GM12872 (cell line): Measurements from ENCODE around the gene EFCAB9.

Source experiments
- TF ChIP-seq, protein P1 (sequence below): IDR thresholded peaks from 3 replicates; pipeline ENCODE4 v1.5.1; 2011; ENCODE audit warnings: low read depth, mild to moderate bottlenecking, low read length, moderate library complexity; ENCODE audit not compliant: insufficient read depth

Gene EFCAB9

GRCh38 chr5:172186114-172186695 lies 7.8 kb upstream of the EFCAB9 start:
- TF ChIP-seq, protein P1, sequence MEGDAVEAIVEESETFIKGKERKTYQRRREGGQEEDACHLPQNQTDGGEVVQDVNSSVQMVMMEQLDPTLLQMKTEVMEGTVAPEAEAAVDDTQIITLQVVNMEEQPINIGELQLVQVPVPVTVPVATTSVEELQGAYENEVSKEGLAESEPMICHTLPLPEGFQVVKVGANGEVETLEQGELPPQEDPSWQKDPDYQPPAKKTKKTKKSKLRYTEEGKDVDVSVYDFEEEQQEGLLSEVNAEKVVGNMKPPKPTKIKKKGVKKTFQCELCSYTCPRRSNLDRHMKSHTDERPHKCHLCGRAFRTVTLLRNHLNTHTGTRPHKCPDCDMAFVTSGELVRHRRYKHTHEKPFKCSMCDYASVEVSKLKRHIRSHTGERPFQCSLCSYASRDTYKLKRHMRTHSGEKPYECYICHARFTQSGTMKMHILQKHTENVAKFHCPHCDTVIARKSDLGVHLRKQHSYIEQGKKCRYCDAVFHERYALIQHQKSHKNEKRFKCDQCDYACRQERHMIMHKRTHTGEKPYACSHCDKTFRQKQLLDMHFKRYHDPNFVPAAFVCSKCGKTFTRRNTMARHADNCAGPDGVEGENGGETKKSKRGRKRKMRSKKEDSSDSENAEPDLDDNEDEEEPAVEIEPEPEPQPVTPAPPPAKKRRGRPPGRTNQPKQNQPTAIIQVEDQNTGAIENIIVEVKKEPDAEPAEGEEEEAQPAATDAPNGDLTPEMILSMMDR: no peak

- TF ChIP-seq, protein P1: no peak
These were observed 6.6 kb upstream of the EFCAB9 start for GRCh38 chr5:172187118-172188032.

DNA sequence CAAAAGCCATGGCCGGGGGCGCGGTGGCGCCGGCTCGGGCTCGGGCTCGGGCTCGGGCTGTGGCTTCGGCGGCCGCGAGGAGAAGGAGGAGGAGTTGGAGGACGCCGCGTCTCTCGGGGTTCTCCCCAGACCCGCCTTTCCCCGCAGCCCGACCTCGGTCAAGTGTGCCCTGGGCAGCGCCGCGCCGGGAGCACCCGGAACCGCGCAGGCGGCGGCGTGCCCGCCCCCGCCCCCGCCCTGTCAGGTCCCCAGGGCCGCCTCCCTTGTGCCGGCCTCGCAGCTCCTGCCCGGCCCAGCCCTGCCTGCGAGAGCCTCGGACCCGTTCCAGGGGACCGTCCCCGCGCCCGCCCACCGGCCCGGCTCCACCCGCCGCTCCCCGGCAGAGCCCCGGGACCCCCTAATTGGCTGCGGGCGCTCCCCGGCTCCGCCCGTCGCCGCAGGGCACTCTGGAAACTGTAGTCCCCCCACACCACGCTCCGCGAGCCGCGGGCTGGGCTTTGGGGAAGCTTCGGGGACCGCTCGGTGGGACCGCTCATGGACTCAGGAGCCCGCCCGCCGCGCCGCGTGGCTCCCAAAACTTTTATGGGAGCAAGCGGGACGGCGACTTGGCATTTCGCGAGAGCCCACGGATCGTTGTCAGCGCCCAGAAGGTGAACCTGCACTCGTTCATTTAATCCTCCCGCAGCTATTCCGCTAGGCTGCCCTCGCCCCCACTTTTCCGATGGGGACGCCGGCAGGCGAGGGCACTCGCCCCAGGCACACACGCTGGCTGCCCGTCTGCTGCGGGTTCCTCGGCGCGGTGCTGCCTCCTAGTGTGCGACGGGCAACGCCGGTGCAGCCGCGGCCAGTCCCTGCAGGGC lies 5.7 kb upstream of the EFCAB9 start, which contains the start of gene STK10:
STK10 (minus strand) TSS at position 192 of the 860 bp plus-strand sequence; CDS start at position 10, 182 bp downstream.
- TF ChIP-seq, protein P1: peak; percentile 88

GRCh38 chr5:172188893-172189692 lies 4.9 kb upstream of the EFCAB9 start:
- TF ChIP-seq, protein P1: no peak

- TF ChIP-seq, protein P1: no peak
These were observed 4.2 kb upstream of the EFCAB9 start for GRCh38 chr5:172189693-172190296.

DNA sequence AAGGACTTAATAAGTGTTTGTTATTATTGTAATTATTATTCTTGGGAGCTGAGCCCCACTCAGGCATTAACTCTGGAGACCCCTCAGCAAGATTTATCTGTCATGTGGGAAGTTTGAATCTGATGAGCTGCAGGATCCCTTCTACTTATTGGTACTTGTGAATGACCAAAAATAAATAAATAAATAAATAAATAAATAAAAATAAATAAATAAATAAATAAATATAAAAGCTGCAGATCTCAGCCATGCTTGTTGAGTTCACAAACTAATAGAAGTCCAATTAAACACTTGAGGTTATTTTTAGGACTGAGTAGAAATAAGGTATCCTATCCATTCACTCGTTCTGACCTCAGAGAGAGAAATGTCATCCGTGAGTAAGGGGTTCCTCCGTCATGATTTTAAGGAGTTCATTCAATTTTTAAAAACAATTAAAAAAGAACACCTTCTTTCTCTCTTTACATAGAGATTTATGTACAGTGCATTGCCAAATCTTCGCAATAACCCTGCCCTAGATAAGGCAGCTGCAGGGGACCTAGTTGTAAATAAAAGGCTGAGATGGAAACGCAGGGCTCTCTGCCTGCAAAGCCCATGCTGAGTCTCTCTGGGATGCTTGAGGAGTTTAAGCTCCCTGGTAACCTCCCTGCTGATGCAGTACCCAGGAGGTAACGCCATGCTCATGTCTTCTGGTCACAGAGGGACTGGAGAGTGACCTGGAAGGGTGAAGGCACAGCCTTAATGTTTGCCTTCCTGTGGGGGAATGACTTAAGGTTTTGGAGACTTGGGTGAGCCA lies 1.2 kb downstream of the EFCAB9 start:
- TF ChIP-seq, protein P1: no peak
